ENCODE results near the gene BRINP2.

- TF ChIP-seq, protein P1, sequence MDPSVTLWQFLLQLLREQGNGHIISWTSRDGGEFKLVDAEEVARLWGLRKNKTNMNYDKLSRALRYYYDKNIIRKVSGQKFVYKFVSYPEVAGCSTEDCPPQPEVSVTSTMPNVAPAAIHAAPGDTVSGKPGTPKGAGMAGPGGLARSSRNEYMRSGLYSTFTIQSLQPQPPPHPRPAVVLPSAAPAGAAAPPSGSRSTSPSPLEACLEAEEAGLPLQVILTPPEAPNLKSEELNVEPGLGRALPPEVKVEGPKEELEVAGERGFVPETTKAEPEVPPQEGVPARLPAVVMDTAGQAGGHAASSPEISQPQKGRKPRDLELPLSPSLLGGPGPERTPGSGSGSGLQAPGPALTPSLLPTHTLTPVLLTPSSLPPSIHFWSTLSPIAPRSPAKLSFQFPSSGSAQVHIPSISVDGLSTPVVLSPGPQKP (IDR thresholded peaks at IDR 0.05; ENCODE audit: low read depth, low read length), result no peak
- TF ChIP-seq RNF2 (IDR thresholded peaks at IDR 0.05; ENCODE audit: borderline replicate concordance, low read depth) (no peak), CTCF (IDR thresholded peaks at IDR 0.05) (no peak), POLR2A (IDR thresholded peaks at IDR 0.05; ENCODE audit: low read length) (no peak), EP300 (IDR thresholded peaks at IDR 0.05) (no peak), HOXA7 (CRISPR knock-in tag; IDR thresholded peaks at IDR 0.05) (no peak), KDM1A (IDR thresholded peaks at IDR 0.05; ENCODE audit: low read depth) (no peak), ESRRA (IDR thresholded peaks at IDR 0.05; ENCODE audit: borderline replicate concordance, low read length) (no peak)
- TF ChIP-seq, protein P2, sequence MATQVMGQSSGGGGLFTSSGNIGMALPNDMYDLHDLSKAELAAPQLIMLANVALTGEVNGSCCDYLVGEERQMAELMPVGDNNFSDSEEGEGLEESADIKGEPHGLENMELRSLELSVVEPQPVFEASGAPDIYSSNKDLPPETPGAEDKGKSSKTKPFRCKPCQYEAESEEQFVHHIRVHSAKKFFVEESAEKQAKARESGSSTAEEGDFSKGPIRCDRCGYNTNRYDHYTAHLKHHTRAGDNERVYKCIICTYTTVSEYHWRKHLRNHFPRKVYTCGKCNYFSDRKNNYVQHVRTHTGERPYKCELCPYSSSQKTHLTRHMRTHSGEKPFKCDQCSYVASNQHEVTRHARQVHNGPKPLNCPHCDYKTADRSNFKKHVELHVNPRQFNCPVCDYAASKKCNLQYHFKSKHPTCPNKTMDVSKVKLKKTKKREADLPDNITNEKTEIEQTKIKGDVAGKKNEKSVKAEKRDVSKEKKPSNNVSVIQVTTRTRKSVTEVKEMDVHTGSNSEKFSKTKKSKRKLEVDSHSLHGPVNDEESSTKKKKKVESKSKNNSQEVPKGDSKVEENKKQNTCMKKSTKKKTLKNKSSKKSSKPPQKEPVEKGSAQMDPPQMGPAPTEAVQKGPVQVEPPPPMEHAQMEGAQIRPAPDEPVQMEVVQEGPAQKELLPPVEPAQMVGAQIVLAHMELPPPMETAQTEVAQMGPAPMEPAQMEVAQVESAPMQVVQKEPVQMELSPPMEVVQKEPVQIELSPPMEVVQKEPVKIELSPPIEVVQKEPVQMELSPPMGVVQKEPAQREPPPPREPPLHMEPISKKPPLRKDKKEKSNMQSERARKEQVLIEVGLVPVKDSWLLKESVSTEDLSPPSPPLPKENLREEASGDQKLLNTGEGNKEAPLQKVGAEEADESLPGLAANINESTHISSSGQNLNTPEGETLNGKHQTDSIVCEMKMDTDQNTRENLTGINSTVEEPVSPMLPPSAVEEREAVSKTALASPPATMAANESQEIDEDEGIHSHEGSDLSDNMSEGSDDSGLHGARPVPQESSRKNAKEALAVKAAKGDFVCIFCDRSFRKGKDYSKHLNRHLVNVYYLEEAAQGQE (IDR thresholded peaks at IDR 0.05), result no peak
- TF ChIP-seq, protein P3, sequence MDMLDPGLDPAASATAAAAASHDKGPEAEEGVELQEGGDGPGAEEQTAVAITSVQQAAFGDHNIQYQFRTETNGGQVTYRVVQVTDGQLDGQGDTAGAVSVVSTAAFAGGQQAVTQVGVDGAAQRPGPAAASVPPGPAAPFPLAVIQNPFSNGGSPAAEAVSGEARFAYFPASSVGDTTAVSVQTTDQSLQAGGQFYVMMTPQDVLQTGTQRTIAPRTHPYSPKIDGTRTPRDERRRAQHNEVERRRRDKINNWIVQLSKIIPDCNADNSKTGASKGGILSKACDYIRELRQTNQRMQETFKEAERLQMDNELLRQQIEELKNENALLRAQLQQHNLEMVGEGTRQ (IDR thresholded peaks at IDR 0.05), result no peak
These were observed 14.5 kb downstream of the BRINP2 start for GRCh38 chr1:177185209-177185608.

All from A549 (cell line).